Measurements from ENCODE around the gene ZBTB7C.

- TF ChIP-seq CTCF (IDR thresholded peaks at IDR 0.05) (no peak), POLR2A (IDR thresholded peaks at IDR 0.05) (no peak)
These were observed 381.7 kb downstream of the ZBTB7C start for GRCh38 chr18:48027401-48027963.
